ENCODE measurements around the gene HM13. TPM values are rescaled to one million over a fixed set of nuclear protein-coding genes. Genes with fewer than 3 reads are reported as not detected.
"Not testable (repeated sequence)": the region's sequence is repeated elsewhere in the genome, so short reads cannot be mapped to it uniquely, and the experiment has no call there.

The HM13 gene
- total and polyA plus RNA-seq, 10 donors: 62.1 to 122 (median 103) TPM

GRCh38 chr20:31537890-31538289 is 23.6 kb downstream of the HM13 start:
- peak overlapping the region in 1 of 8 donors; percentile 11 for H3K4me3 ChIP-seq
- TF ChIP-seq POLR2A (IDR thresholded peaks at IDR 0.05) (no peak), POLR2AphosphoS5 (IDR thresholded peaks at IDR 0.05) (no peak)
- TF ChIP-seq, protein P1, sequence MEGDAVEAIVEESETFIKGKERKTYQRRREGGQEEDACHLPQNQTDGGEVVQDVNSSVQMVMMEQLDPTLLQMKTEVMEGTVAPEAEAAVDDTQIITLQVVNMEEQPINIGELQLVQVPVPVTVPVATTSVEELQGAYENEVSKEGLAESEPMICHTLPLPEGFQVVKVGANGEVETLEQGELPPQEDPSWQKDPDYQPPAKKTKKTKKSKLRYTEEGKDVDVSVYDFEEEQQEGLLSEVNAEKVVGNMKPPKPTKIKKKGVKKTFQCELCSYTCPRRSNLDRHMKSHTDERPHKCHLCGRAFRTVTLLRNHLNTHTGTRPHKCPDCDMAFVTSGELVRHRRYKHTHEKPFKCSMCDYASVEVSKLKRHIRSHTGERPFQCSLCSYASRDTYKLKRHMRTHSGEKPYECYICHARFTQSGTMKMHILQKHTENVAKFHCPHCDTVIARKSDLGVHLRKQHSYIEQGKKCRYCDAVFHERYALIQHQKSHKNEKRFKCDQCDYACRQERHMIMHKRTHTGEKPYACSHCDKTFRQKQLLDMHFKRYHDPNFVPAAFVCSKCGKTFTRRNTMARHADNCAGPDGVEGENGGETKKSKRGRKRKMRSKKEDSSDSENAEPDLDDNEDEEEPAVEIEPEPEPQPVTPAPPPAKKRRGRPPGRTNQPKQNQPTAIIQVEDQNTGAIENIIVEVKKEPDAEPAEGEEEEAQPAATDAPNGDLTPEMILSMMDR (IDR thresholded peaks at IDR 0.05 in 8 of 11, conservative IDR thresholded peaks at IDR 0.05 in 3 of 11): no peak
- WGBS, 5 donors: 10 to 41% (median 29%) methylated on average over 4 of the region's 4 CpGs
- intact Hi-C loops (cut with DNase I; ENCODE audit: low total_unique reads): no loop called here
- no peaks in the 10 kb centered on the region for H3K9me3 ChIP-seq
- peak overlapping the region in 4 of 8 donors; percentile 36 to 60 (median 45) for H3K27ac ChIP-seq
- H3K36me3 ChIP-seq: peaks cover 0 to 99% (median 82%) of the 10 kb centered on the region in 6 donors
- no peaks in the 10 kb centered on the region for H3K27me3 ChIP-seq (replicated peaks in 1 of 7)
- H3K4me1 ChIP-seq: peaks cover 0 to 45% (median 24%) of the 10 kb centered on the region in 6 donors
- DNase-seq: no peak

DNA sequence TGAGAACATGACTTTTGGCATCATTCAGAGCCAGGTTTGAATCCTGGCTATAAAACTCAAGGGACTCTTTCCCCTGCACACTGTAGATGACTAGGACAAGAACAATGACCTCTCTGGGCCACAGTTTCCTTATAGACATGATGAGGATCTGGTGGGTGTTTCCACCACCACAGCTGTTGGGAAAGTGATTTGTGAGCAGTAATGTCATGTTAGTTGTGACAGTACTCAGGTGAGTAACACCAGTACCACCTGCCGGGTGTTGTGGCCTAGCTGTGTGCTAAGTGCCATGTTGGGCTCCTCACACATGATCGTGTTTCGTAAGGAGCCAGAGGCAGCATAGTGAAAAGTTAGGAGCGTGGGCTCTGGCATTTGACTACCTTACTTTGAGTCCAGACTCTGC is 24.1 kb downstream of the HM13 start:
- intact Hi-C loops (cut with DNase I; ENCODE audit: low total_unique reads): no loop called here
- Histone ChIP-seq H3K36me3 (peaks cover 0 to 99% (median 80%) of the 10 kb centered on the region in 6 donors), H3K27ac (peak overlapping the region in 4 of 8 donors; percentile 26 to 60 (median 40)), H3K4me3 (peak overlapping the region in 1 of 8 donors; percentile 11), H3K4me1 (peaks cover 0 to 47% (median 24%) of the 10 kb centered on the region in 6 donors), H3K9me3 (no peaks in the 10 kb centered on the region), H3K27me3 (replicated peaks in 1 of 7) (no peaks in the 10 kb centered on the region)
- WGBS, 5 donors: 85 to 94% (median 91%) methylated on average over 4 of the region's 4 CpGs
- no peak for DNase-seq
- TF ChIP-seq POLR2A (IDR thresholded peaks at IDR 0.05) (no peak), POLR2AphosphoS5 (IDR thresholded peaks at IDR 0.05) (no peak)
- TF ChIP-seq, protein P1 (IDR thresholded peaks at IDR 0.05 in 8 of 11, conservative IDR thresholded peaks at IDR 0.05 in 3 of 11): no peak

DNA sequence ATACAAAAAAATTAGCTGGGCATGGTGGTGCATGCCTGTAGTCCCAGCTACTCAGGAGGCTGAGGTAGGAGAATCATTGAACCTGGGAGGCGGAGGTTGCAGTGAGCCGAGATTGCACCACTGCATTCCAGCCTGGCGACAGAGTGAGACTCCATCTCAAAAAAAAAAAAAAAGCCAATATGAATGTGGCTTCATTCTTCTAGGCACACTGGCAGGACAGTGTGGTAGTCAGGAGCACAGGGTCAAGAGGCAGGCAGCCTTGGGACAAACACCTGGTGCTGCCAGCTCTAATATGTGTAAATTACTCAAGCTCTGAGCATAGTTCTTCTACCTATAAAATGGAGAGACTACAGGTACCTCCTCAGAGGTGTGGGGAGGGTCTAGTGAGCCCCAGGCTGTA is 25.4 kb downstream of the HM13 start:
- H3K27me3 ChIP-seq (replicated peaks in 1 of 7); H3K27ac ChIP-seq; H3K4me3 ChIP-seq; H3K9me3 ChIP-seq; intact Hi-C loops (cut with DNase I; ENCODE audit: low total_unique reads); DNase-seq: not testable (repeated sequence)
- peaks cover 0 to 58% (median 26%) of the 10 kb centered on the region in 6 donors for H3K4me1 ChIP-seq
- WGBS, 5 donors: 87 to 98% (median 95%) methylated on average over 3 of the region's 3 CpGs
- H3K36me3 ChIP-seq: peaks cover 0 to 99% (median 74%) of the 10 kb centered on the region in 6 donors

- Histone ChIP-seq H3K36me3 (peaks cover 0 to 99% (median 67%) of the 10 kb centered on the region in 6 donors), H3K9me3 (no peaks in the 10 kb centered on the region), H3K27ac (no peak overlapping the region), H3K4me1 (peaks cover 0 to 66% (median 26%) of the 10 kb centered on the region in 6 donors), H3K27me3 (replicated peaks in 1 of 7) (no peaks in the 10 kb centered on the region), H3K4me3 (no peak overlapping the region)
- no peak for DNase-seq
- TF ChIP-seq, protein P1 (IDR thresholded peaks at IDR 0.05 in 8 of 11, conservative IDR thresholded peaks at IDR 0.05 in 3 of 11): no peak
- TF ChIP-seq POLR2AphosphoS5 (IDR thresholded peaks at IDR 0.05) (no peak), POLR2A (IDR thresholded peaks at IDR 0.05) (no peak)
- 90 to 99% (median 93%) methylated on average over 3 of the region's 3 CpGs for WGBS, 5 donors
- intact Hi-C loops (cut with DNase I; ENCODE audit: low total_unique reads): no loop called here
Measured at GRCh38 chr20:31540406-31540805, 26.2 kb downstream of the HM13 start.
